H1 (cell line): Measurements from ENCODE around the gene TMEM198. TPM values are rescaled to one million over a fixed set of nuclear protein-coding genes. Genes with fewer than 3 reads are reported as not detected.

Source experiments
- BACH1 ChIP-seq: IDR thresholded peaks from 2 replicates; pipeline ENCODE4 v1.6.1; 2012; ENCODE audit warnings: low read length, improper control_type of control experiment
- CBX8 ChIP-seq: fragments of 300-800, 300-1000 bp; sonication (generic); IDR thresholded peaks from 2 replicates; pipeline ENCODE4 v1.7.1; 2016; ENCODE audit warnings: low read depth, low read length, borderline replicate concordance
- GABPA ChIP-seq: IDR thresholded peaks from 2 replicates; pipeline ENCODE4 v1.6.1; 2011; ENCODE audit warnings: mild to moderate bottlenecking, low read length, moderate library complexity, borderline replicate concordance; ENCODE audit not compliant: insufficient read depth
- TAF7 ChIP-seq: optimal IDR thresholded peaks from 2 replicates; pipeline ENCODE3; 2011; ENCODE audit warnings: low read depth, mild to moderate bottlenecking, inconsistent platforms, low read length, moderate library complexity, borderline replicate concordance
- polyA plus RNA-seq, 7 experiments: library from polyadenylated mRNA; depleted of rRNA in 3 of 7; stranded (reverse) in 5 of 7; unstranded in 2 of 7; fragments of >200 nt in 5 of 7; fragments of 200-250 nt in 2 of 7; gene quantifications; 1 replicate in 5 of 7; 2 replicates in 1 of 7; 4 replicates in 1 of 7; pipeline versions ENCODE4 v1.2.1 to v1.2.3, GENCODE V29; 2011 to 2013; ENCODE audit warnings: missing spikeins in 2 of 7, mixed read lengths in 2 of 7
- total RNA-seq: library from RNA; stranded (reverse); fragmentation: NEBNext Ultra II Directional; extraction: Animal tissue kit (Norgen Biotek cat#: 25700); gene quantifications from 2 replicates; pipeline ENCODE4 v1.2.1, GENCODE V29; 2021
- TF ChIP-seq, protein P1 (sequence below): IDR thresholded peaks from 2 replicates; pipeline ENCODE4 v1.6.1; 2012; ENCODE audit warnings: low read length, inconsistent platforms

TMEM198 gene
- total and polyA plus RNA-seq, 2 of the 8 experiments (the other 6 are each of a cell fraction or from before 2014, with no cell fraction given): 10.2 to 10.4 TPM

DNA sequence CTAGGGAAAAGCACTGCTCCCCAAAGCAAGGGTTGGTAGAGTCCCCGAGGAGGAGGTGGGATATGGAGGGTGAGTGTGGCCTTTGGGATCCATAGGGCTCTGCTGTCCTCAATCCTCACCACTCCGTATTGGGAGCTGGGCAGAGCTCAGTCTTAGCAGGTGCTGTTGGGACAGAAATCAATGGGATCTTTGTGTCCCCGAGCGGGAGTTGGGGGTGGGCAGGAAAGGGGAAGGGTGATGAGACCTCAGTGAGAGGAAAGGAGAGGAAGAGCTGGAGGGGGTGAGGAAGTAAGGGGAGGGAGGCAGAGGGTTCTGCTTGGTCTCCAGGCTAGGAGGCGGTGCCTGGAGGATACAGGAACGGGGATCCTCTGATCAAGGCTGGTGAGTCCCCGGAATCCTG, 26.9 kb upstream of the TMEM198 start (continued):
- TF ChIP-seq, protein P1, sequence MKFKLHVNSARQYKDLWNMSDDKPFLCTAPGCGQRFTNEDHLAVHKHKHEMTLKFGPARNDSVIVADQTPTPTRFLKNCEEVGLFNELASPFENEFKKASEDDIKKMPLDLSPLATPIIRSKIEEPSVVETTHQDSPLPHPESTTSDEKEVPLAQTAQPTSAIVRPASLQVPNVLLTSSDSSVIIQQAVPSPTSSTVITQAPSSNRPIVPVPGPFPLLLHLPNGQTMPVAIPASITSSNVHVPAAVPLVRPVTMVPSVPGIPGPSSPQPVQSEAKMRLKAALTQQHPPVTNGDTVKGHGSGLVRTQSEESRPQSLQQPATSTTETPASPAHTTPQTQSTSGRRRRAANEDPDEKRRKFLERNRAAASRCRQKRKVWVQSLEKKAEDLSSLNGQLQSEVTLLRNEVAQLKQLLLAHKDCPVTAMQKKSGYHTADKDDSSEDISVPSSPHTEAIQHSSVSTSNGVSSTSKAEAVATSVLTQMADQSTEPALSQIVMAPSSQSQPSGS: no peak
- TF ChIP-seq CBX8 (no peak), BACH1 (no peak), TAF7 (no peak), GABPA (no peak)
- TF ChIP-seq, all 59 proteins: peak for 0
